RWPE1 (cell line): ENCODE results near the gene SRGN.

Experiments
- CTCF ChIA-PET: fragments of 350-600 bp; sonication (Branson Sonifier 250); formaldehyde crosslinking; extraction: SDS; loops from one replicate; lab custom pipeline; 2021; lab: Yijun Ruan, JAX
- POLR2A ChIA-PET: fragments of 400-600 bp; formaldehyde crosslinking; extraction: SDS; loops from one replicate; lab custom pipeline; 2020; ENCODE audit warnings: antibody characterized with exemption; ENCODE audit not compliant: low non-redundant PET; lab: Yijun Ruan, JAX
- DNase-seq: peaks from one replicate; pipeline ENCODE4 v3.0.0; 2012; ENCODE audit warnings: low spot score
- H3K27ac ChIP-seq: fragments of 450-650 bp; 2 replicates; pipeline ENCODE4 v1.5.1; 2017
- TF ChIP-seq, protein P1 (sequence below): fragments of 450-650 bp; conservative IDR thresholded peaks from 2 replicates; pipeline ENCODE4 v1.5.1; 2017; ENCODE audit warnings: low read depth, mild to moderate bottlenecking

SRGN gene

DNA sequence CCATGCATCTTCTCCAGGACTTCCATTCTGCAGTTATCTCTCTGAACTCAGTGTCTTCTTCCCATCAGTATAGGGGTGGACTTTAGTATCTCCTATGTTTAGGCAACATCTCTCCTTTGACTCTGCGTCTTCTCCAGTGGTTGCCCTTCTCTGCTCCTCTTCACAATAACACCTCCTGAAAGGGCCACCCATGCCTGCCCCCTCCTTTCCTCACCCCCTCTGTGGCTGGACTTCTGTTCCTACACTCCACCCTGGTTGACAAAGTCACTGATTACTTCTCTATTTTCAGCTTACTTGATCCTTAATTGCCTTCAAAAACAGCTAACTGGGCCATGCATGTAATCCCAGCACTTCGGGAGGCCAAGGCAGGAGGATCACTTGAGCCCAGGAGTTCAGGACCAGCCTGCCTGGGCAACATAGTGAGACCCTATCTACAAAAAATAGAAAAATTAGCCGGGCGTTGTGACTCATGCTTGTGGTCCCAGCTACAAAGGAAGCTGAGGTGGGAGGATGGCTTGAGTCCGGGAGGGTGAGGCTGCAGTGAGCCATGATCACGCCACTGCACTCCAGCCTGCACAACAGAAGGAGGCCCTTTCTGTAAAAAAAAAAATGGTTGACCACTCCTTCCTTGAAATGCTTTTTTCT, 13.7 kb downstream of the SRGN start:
- H3K27ac ChIP-seq: no peak overlapping the region
- no peak for DNase-seq
- ChIA-PET POLR2A (no interaction called here), CTCF (interaction anchor here (0.6 to 1.0 kb wide), 3 partner anchors 67 to 757 kb away, joined by 3 to 6 read pairs (median 5); no protein-coding TSS in a partner anchor)
- TF ChIP-seq, protein P1, sequence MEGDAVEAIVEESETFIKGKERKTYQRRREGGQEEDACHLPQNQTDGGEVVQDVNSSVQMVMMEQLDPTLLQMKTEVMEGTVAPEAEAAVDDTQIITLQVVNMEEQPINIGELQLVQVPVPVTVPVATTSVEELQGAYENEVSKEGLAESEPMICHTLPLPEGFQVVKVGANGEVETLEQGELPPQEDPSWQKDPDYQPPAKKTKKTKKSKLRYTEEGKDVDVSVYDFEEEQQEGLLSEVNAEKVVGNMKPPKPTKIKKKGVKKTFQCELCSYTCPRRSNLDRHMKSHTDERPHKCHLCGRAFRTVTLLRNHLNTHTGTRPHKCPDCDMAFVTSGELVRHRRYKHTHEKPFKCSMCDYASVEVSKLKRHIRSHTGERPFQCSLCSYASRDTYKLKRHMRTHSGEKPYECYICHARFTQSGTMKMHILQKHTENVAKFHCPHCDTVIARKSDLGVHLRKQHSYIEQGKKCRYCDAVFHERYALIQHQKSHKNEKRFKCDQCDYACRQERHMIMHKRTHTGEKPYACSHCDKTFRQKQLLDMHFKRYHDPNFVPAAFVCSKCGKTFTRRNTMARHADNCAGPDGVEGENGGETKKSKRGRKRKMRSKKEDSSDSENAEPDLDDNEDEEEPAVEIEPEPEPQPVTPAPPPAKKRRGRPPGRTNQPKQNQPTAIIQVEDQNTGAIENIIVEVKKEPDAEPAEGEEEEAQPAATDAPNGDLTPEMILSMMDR: no peak

- ChIA-PET CTCF (interaction anchor here (0.6 to 0.9 kb wide), 4 partner anchors 8 to 545 kb away, joined by 3 to 6 read pairs (median 3); no protein-coding TSS in a partner anchor), POLR2A (no interaction called here)
- no peak for DNase-seq
- H3K27ac ChIP-seq: no peak overlapping the region
- TF ChIP-seq, protein P1: no peak
Observed at GRCh38 chr10:69102440-69102839, 14.5 kb downstream of the SRGN start.

- CTCF ChIA-PET: interaction anchor here (0.7 kb wide), 1 partner anchor 20 kb away, joined by 3 read pairs; no protein-coding TSS in a partner anchor
- no peak for DNase-seq
- POLR2A ChIA-PET: interaction anchor here (0.6 kb wide), 1 partner anchor 282 kb away, joined by 4 read pairs; no protein-coding TSS in a partner anchor
- no peak overlapping the region for H3K27ac ChIP-seq
- TF ChIP-seq, protein P1: no peak
Observed at GRCh38 chr10:69103784-69104183, 15.9 kb downstream of the SRGN start.

GRCh38 chr10:69104994-69105790, 17.3 kb downstream of the SRGN start:
- H3K27ac ChIP-seq: no peak overlapping the region
- POLR2A ChIA-PET: no interaction called here
- CTCF ChIA-PET: interaction anchor here (0.5 to 0.6 kb wide), 2 partner anchors 345 to 654 kb away, joined by 3 to 5 read pairs; no protein-coding TSS in a partner anchor
- DNase-seq: no peak
- TF ChIP-seq, protein P1: no peak

- TF ChIP-seq, protein P1: no peak
- ChIA-PET CTCF (no interaction called here), POLR2A (no interaction called here)
- DNase-seq: no peak
- H3K27ac ChIP-seq: no peak overlapping the region
Observed at GRCh38 chr10:69107176-69107490, 19.2 kb downstream of the SRGN start.

DNA sequence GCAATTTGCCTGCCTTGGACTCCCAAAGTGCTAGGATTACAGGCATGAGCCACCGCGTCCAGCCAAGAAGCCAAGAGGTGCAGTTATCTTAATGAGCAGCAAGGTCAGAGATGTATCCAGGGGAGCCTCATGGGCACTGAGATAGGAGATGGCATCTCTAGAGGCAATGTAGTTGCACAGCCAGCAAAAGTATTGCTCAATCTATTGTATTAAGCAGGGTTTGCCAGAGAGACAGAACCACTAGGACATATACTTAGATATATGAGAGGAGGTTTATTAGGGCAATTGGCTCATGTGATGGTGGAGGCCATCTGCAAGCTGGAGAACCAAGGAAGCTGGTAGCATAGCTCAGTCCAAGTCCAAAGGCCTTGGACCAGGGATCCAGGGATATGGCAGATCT, 19.8 kb downstream of the SRGN start:
- CTCF ChIA-PET: no interaction called here
- H3K27ac ChIP-seq: no peak overlapping the region
- TF ChIP-seq, protein P1: no peak
- POLR2A ChIA-PET: no interaction called here
- no peak for DNase-seq
